Measurements from ENCODE around the gene FBXO36. TPM values are rescaled to one million over a fixed set of nuclear protein-coding genes. Genes with fewer than 3 reads are reported as not detected.

Gene FBXO36
- total and polyA plus RNA-seq, 2 of the 13 experiments (the other 11 are each of a cell fraction or from before 2014, with no cell fraction given): 2.8 TPM

DNA sequence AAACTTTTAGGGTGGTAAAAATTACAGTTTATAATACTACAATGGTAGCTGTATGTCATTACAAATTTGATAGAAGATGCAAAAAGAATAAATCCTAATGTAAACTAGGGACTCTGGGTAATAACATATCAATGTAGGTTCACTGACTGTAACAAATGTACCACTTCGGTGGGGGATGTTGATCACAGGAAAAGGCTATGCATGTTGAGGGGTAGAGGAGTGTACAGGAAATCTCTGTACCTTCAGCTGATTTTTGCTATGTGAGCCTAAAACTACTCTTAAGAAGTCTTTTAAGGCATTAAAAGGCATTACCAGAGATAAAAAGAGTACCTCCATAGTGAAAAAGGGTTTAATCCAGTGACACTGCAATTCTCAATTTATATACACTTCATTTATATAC is 25.4 kb upstream of the FBXO36 start:
- TF ChIP-seq, protein P1, sequence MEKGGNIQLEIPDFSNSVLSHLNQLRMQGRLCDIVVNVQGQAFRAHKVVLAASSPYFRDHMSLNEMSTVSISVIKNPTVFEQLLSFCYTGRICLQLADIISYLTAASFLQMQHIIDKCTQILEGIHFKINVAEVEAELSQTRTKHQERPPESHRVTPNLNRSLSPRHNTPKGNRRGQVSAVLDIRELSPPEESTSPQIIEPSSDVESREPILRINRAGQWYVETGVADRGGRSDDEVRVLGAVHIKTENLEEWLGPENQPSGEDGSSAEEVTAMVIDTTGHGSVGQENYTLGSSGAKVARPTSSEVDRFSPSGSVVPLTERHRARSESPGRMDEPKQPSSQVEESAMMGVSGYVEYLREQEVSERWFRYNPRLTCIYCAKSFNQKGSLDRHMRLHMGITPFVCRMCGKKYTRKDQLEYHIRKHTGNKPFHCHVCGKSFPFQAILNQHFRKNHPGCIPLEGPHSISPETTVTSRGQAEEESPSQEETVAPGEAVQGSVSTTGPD (CRISPR knock-in tag; IDR thresholded peaks at IDR 0.05): no peak
- TF ChIP-seq JARID2 (CRISPR knock-in tag; IDR thresholded peaks at IDR 0.05; ENCODE audit: insufficient replicate concordance) (no peak), TBX2 (CRISPR knock-in tag; IDR thresholded peaks at IDR 0.05; ENCODE audit: borderline replicate concordance) (no peak), ZNF672 (CRISPR knock-in tag; IDR thresholded peaks at IDR 0.05) (no peak)
- TF ChIP-seq, protein P2, sequence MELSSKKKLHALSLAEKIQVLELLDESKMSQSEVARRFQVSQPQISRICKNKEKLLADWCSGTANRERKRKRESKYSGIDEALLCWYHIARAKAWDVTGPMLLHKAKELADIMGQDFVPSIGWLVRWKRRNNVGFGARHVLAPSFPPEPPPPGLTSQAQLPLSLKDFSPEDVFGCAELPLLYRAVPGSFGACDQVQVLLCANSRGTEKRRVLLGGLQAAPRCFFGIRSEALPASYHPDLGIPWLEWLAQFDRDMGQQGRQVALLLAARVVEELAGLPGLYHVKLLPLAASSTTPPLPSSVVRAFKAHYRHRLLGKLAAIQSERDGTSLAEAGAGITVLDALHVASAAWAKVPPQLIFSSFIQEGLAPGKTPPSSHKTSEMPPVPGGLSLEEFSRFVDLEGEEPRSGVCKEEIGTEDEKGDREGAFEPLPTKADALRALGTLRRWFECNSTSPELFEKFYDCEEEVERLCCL (CRISPR knock-in tag; IDR thresholded peaks at IDR 0.05; ENCODE audit: borderline replicate concordance): no peak
- H4K20me1 ChIP-seq (ENCODE audit: insufficient read depth, low read length): peaks cover 44% of the 10 kb centered on the region
- CTCF ChIA-PET (ENCODE audit: low intra/inter-chr PET ratio, low total read pairs): no interaction called here
- no peak overlapping the region for H3K4me2 ChIP-seq (ENCODE audit: low read depth, low read length)
- H3K79me2 ChIP-seq (ENCODE audit: insufficient read depth, low read length): peaks cover 91% of the 10 kb centered on the region
- intact Hi-C loops (cut with micrococcal nuclease; ENCODE audit: unreplicated experiment) (no loop called here), in situ Hi-C loops (cut with HindIII; ENCODE audit: extremely low pct_ligation_motif_present, low pct_unique_long_range_greater_than_20kb) (no loop called here)
- no peak overlapping the region for H3K27ac ChIP-seq (ENCODE audit: extremely low read length, insufficient read depth, low read length)
- 88% methylated on average over 1 of the region's 1 CpG for WGBS (ENCODE audit: low lambda C conversion rate)
- POLR2A ChIA-PET: no interaction called here
- no peak overlapping the region for H3K9ac ChIP-seq (ENCODE audit: insufficient read depth, low read depth, low read length)
- no peak for ATAC-seq
- no TSS peak for BruUV-seq (replicated peaks)
- peaks cover 2 to 16% of the 10 kb centered on the region in 2 experiments; a peak in 4 of 5 replicates for H3K36me3 ChIP-seq (replicated peaks in 1 of 2; ENCODE audit: control insufficient read depth in 1 of 2, insufficient read depth in 2 of 2, low read length in 2 of 2)
- no peak overlapping the region for H2AFZ ChIP-seq (ENCODE audit: low read length)
- no peak for DNase-seq (ENCODE audit: low spot score)
- no peak overlapping the region for H3K4me3 ChIP-seq (replicated peaks in 1 of 3; ENCODE audit: insufficient read depth in 1 of 3, low read depth in 2 of 3, low read length in 3 of 3)
- no peak for FAIRE-seq
- H3K4me1 ChIP-seq (ENCODE audit: insufficient read depth, low read length): peaks cover 24% of the 10 kb centered on the region
- H3K9me3 ChIP-seq (ENCODE audit: low read length): no peaks in the 10 kb centered on the region
- H3K27me3 ChIP-seq (ENCODE audit: control insufficient read depth in 1 of 2, insufficient read depth in 2 of 2, low read length in 2 of 2): no peaks in the 10 kb centered on the region

DNA sequence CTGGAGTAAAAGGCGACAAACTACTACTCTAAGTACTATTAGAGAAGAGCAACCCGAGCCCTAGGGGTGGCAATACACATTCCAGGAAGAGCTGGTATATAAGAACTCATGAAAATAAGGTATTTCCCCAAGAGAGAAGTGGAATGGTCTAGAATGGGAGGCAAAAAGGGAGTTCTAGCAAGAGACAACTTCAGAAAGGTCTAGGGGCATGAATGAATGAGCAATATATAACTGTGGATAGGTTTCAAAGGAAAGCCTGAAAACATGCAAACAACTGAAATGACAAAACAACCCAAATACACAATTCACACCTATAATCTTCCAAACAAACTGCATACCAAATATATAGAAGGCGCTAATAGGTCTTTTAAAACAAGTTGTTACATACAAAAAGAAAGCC is 22.7 kb upstream of the FBXO36 start:
- H3K79me2 ChIP-seq (ENCODE audit: insufficient read depth, low read length): peaks cover 90% of the 10 kb centered on the region
- no peaks in the 10 kb centered on the region for H3K9me3 ChIP-seq (ENCODE audit: low read length)
- TF ChIP-seq ZNF33A (CRISPR knock-in tag; IDR thresholded peaks at IDR 0.05; ENCODE audit: borderline replicate concordance): no peak
- no peak for TF ChIP-seq ZNF841 (CRISPR knock-in tag; IDR thresholded peaks at IDR 0.05; ENCODE audit: borderline replicate concordance)
- no peak for TF ChIP-seq ZNF431 (CRISPR knock-in tag; IDR thresholded peaks at IDR 0.05; ENCODE audit: borderline replicate concordance, low read depth)
- TF ChIP-seq, protein P3, sequence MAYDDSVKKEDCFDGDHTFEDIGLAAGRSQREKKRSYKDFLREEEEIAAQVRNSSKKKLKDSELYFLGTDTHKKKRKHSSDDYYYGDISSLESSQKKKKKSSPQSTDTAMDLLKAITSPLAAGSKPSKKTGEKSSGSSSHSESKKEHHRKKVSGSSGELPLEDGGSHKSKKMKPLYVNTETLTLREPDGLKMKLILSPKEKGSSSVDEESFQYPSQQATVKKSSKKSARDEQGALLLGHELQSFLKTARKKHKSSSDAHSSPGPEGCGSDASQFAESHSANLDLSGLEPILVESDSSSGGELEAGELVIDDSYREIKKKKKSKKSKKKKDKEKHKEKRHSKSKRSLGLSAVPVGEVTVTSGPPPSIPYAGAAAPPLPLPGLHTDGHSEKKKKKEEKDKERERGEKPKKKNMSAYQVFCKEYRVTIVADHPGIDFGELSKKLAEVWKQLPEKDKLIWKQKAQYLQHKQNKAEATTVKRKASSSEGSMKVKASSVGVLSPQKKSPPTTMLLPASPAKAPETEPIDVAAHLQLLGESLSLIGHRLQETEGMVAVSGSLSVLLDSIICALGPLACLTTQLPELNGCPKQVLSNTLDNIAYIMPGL (CRISPR knock-in tag; IDR thresholded peaks at IDR 0.05; ENCODE audit: borderline replicate concordance in 1 of 2, low read depth in 1 of 2): no peak
- TF ChIP-seq ZNF253 (CRISPR knock-in tag; IDR thresholded peaks at IDR 0.05; ENCODE audit: borderline replicate concordance): no peak
- H3K4me1 ChIP-seq (ENCODE audit: insufficient read depth, low read length): peaks cover 24% of the 10 kb centered on the region
- H2AFZ ChIP-seq (ENCODE audit: low read length): no peak overlapping the region
- H3K4me3 ChIP-seq (replicated peaks in 1 of 3; ENCODE audit: insufficient read depth in 1 of 3, low read depth in 2 of 3, low read length in 3 of 3): no peak overlapping the region
- intact Hi-C loops (cut with micrococcal nuclease; ENCODE audit: unreplicated experiment) (no loop called here), in situ Hi-C loops (cut with HindIII; ENCODE audit: extremely low pct_ligation_motif_present, low pct_unique_long_range_greater_than_20kb) (no loop called here)
- no peak for DNase-seq (ENCODE audit: low spot score)
- 0 out of 2 replicates have a peak overlapping the region, but pooled peaks have one; percentile 0 for H3K4me2 ChIP-seq (ENCODE audit: low read depth, low read length)
- FAIRE-seq: no peak
- H3K27me3 ChIP-seq (ENCODE audit: control insufficient read depth in 1 of 2, insufficient read depth in 2 of 2, low read length in 2 of 2): no peaks in the 10 kb centered on the region
- peak; percentile 52 for ATAC-seq
- H3K36me3 ChIP-seq (replicated peaks in 1 of 2; ENCODE audit: control insufficient read depth in 1 of 2, insufficient read depth in 2 of 2, low read length in 2 of 2): peaks cover 4 to 21% of the 10 kb centered on the region in 2 experiments
- WGBS (ENCODE audit: low lambda C conversion rate): 98% methylated on average over 3 of the region's 3 CpGs
- CTCF ChIA-PET (ENCODE audit: low intra/inter-chr PET ratio, low total read pairs): no interaction called here
- POLR2A ChIA-PET: interaction anchor here (2.1 kb wide), 1 partner anchor 21 kb away, joined by 6 read pairs; no protein-coding TSS in a partner anchor
- no TSS peak for BruUV-seq (replicated peaks)
- no peak overlapping the region for H3K9ac ChIP-seq (ENCODE audit: insufficient read depth, low read depth, low read length)
- peaks cover 49% of the 10 kb centered on the region for H4K20me1 ChIP-seq (ENCODE audit: insufficient read depth, low read length)
- H3K27ac ChIP-seq (ENCODE audit: extremely low read length, insufficient read depth, low read length): peak overlapping the region; percentile 8

All from HepG2 (cell line).